ENCODE data around the gene CSPG4.

Gene CSPG4

GRCh38 chr15:75625542-75626347 lies 86.9 kb downstream of the CSPG4 start, which contains the start of gene SNUPN:
Gene SNUPN (minus strand): TSS chr15:75625725. CDS start chr15:75621051, 4,674 bp downstream.
- DNase-seq (ENCODE audit: low read depth in 2 of 2): peak; percentile 83
